NCI-H82 (cell line): Measurements from ENCODE around the gene DLK2.

Experiments
- DNase-seq: peaks from one replicate; lab custom pipeline; 2025; lab: John Stamatoyannopoulos, UW

The DLK2 gene

DNA sequence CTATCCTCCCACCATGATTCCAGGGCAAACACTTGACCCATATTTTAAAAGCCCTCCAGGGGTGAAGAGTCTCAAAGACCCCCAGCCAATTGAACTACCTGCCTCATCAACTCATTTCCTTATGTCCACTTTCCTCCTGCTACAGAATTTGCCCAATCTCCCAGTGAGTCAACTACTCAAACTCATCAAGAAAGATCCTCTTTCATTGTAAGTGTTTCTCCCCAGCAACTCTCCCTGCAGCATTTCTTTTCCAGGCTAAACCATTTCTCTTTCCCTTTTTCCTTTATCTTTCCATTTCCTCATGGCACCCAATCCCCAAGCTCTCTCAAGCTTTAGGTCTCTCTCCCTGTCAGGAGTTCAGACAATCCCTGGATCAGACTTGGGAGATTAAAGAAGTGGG, 1.5 kb downstream of the DLK2 start:
- DNase-seq, result no peak

DNA sequence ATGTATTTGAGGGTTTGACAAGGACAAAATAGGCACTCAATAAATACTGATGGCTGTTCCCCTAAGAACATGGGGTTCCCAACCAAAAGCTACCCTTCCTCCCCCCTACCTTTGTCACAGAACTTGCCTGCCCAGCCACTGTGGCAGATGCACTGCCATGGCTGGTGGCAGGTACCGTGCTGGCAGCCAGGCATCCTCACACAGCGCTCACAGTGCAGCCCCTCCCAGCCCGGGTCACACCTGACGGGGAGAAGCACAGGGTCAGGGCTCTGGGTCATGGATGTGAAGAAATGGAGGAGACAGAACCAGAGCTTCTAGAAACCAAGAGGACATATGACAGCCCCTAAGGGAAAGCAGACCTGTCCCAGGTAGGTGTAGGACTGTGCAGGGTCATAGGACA, 2.5 kb downstream of the DLK2 start:
- DNase-seq, result no peak

DNA sequence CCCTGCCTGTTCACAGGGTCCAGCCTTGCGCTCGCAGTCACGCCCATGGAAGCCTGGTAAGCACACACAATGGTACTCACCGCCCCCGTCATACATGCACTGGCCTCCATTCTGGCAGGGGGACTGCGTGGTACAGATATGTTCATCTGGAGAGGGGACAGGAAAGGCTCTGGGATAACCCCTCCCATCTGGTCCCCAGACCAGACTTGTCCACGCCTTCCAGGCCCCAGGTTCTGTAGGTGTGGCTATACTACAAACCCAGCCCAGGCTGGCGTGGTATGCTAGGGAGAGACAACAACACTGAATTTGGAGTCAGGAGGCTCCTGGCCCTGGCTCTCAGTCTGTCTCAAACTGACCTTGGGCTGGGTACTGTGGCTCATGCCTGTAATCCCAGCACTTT, 3.4 kb downstream of the DLK2 start:
- DNase-seq, result no peak

DNA sequence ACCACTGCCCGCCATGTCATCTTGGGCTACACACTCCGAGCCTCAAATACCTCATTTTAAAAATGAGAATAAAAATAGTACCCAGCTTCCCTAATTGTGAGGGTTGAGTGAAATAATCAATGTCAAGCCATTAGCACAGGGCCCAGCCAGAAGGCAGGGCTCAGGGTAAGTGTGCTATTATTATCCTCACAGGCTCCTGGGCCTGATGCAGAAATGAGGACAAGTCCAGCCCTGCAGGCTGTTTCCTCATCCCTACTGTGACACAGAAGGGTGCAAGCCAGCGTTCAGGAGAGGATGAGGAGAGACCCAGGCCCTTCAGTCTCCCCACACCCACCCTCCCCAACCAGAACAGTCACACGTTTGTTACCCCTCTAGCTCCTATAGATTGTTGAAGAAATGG, 4.0 kb downstream of the DLK2 start:
- DNase-seq, result no peak

DNA sequence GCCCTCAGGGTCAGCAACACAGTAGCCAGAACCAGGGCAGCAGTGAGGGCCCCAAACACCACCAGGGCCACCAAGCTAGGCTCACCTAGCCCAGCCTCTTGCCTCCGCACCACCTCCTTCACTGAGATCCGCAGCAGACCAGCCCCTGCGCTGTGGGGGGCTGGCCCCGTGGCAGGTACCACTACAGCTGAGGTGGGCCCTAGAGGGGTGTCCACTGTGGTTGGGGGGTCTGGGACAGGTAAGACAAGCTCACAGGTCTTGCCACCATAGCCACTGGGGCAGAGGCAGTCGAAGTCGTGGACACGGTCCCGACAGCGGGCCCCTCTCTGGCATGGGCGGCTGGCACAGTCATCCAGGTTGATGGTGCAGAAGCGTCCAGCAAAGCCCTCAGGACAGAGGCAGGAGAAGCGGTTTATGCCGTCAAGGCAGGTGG, 4.6 kb downstream of the DLK2 start:
- DNase-seq, result no peak

DNA sequence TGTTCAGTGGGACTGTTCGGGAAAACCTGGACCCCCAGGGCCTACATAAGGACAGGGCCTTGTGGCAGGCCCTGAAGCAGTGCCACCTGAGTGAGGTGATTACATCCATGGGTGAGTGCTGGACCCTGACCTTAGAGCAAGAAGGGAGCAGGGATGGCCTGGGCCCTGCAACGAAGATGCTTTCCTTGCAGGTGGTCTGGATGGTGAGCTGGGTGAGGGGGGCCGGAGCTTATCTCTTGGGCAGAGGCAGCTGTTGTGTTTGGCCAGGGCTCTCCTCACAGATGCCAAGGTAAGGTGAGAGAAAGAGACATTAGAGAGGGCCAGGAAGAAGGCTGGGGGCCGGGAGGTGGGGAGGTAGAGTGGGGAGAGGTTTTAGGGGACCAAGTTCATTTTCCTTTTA, 6.4 kb downstream of the DLK2 start:
- no peak for DNase-seq

DNA sequence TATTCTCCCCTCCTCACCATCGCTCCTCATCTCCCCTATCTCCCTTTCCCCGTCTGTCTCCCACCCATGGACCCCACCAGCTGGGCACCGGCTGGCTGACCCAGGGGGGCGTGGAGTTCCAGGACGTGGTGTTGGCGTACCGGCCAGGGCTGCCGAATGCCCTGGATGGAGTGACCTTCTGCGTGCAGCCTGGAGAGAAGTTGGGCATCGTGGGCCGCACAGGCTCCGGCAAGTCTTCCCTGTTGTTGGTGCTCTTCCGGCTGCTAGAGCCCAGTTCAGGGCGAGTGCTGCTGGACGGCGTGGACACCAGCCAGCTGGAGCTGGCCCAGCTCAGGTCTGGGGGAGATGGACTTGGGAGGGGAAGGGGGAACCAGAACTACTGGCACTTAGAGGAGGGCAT, 7.7 kb downstream of the DLK2 start:
- DNase-seq, result no peak

DNA sequence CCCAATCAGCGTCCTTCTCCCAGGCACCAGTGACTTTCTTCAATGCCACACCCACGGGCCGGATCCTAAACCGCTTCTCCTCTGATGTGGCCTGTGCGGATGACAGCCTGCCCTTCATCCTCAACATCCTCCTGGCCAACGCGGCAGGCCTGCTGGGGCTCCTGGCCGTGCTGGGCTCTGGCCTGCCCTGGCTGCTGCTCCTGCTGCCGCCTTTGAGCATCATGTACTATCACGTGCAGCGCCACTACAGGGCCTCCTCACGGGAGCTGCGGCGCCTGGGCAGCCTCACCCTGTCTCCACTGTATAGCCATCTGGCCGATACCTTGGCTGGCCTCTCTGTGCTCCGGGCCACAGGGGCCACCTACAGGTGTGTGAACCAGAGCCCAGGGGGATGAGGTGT, 9.8 kb downstream of the DLK2 start:
- no peak for DNase-seq

DNA sequence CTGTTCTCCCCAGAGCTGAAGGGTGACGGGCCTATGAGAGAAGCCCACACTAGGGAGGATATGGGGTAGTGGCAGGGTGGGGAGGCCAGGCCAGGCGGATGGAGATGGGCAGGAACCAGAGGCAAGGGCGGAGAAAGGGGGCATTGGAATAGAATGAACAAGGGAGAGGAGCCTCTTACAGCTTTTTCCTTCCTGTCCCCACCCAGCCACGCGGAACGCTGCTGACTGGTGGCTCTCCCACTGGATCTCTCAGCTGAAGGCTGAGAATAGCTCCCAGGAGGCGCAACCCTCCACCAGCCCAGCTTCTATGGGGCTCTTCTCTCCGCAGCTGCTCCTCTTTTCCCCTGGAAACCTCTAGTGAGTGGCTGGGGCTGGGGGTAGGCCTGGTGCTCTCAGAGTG, 10.8 kb downstream of the DLK2 start:
- DNase-seq, result no peak

DNA sequence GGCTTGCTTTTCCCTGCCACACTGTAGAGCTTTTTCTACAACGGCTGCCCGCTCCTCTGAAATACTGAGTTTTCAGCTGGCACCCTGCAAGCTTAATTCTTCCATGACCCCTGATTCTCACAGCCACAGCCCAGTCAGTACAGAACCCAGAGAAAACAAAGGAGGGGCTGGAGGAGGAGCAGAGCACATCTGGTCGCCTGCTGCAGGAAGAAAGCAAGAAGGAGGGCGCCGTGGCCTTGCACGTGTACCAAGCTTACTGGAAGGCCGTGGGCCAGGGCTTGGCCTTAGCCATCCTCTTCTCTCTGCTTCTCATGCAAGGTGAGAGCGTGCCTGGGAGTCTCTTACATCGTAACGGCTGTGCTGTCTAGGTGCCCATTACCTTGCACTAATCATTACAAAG, 11.3 kb downstream of the DLK2 start:
- no peak for DNase-seq

DNA sequence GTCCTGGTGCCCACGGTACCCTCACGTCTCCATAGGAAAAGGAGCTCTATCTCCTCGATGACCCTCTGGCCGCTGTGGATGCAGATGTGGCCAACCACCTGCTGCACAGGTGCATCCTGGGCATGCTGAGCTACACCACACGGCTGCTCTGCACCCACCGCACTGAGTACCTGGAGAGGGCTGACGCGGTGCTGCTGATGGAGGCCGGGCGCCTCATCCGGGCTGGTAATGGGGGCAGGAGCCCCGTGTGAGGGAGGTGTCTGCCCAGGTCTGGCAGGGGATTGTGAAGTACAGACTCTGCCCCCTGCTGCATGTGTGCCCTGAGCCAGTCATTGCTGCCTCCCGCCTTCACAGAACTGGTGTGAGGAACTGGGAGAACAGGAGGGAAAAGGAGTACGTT, 12.4 kb downstream of the DLK2 start:
- no peak for DNase-seq

DNA sequence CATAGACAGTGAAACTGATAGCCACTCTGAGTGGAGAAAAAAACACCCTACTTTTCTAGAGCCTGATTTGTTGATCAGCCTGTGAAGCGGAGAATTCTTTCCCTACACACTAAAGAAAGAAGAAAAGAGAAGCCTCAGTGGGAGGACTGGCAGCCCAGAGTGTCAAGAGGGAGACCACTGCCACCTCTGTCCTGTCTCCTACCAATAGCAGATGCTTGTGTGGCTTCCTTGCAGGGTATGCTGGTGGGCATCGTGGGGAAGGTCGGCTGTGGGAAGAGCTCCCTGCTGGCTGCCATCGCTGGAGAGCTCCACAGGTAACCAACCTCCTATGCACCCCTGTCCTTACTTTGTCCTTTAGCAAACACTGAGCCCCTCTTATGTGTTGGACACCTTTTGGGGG, 17.6 kb downstream of the DLK2 start:
- DNase-seq, result no peak

DNA sequence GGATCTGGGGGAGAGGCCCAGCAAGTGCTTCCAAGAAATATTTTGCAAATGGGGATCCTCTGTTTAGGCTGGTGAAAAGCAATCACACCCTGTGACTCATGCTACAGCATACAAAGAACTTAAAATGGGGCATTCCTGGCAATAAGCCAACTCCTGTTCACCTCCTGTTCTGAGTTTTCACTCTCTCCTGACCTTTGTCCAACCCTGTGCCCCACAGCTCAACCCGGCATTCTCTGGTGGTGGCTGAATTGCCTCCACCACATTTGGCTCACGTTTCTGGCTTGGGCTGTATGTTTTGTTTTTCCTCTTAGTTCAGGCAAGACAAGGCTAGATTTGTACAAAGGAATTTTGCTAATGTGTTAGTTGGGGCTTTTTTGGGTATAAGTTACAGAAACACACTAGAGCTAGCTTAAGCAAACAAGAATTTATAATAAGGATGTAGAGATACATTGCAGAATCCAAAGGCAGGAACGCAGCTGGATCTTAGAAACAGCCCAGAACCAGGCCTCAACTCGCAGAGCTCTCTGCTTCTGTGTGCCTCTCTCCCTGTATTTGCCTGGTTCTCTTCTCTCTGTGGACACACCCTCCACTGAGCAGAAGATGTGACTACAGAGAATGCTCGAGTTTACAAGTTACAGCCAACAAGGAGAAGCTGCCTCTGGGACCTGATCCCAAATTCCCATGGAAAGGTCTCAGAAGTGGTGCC, 18.6 kb downstream of the DLK2 start:
- no peak for DNase-seq

DNA sequence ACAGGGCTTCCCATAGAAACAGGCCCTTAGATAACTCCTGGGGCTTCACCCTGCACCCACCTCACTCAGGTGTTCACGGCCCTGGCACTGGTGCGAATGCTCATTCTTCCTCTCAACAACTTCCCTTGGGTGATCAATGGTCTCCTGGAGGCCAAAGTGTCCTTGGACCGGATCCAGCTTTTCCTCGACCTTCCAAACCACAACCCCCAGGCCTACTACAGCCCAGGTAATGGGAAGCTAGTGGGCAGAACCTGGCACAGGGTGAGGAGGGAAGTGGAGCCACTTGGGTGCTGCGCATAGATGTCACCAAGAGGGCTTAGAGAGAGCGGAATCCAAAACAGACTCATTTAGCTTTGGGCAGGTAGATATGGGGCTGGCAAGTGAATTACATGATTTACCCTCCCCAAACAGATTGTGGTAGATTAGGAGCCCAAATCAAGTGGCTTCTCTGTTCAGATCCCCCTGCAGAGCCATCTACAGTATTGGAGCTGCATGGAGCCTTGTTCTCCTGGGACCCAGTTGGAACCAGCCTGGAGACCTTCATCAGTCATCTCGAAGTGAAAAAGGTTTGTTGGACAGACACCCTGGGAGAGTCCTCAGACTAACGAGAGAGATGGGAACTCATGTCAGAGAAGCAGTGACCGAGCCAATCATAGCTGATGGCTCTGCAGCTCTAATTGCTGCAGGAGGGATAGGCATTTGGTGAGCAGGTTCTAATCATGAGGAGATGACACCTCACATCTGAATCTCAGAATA, 19.5 kb downstream of the DLK2 start:
- DNase-seq, result no peak

DNA sequence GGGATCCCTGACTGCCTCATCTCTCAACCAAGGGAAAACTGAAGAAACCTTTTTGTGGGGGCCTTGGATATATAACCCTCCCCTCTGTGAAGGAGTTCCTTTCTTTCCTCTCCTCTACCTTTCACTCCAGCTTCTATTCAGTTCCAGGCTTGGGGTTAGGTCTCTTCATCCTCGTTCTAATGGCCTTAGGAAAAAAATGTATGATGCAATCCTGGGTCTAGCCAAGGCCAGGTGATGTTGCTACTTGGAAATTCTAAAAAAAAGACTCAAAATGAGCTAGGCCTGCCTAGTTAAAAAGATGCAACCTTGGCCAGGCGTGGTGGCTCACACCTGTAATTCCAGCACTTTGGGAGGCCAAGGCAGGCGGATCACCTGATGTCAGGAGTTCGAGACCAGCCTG, 20.4 kb downstream of the DLK2 start:
- no peak for DNase-seq

DNA sequence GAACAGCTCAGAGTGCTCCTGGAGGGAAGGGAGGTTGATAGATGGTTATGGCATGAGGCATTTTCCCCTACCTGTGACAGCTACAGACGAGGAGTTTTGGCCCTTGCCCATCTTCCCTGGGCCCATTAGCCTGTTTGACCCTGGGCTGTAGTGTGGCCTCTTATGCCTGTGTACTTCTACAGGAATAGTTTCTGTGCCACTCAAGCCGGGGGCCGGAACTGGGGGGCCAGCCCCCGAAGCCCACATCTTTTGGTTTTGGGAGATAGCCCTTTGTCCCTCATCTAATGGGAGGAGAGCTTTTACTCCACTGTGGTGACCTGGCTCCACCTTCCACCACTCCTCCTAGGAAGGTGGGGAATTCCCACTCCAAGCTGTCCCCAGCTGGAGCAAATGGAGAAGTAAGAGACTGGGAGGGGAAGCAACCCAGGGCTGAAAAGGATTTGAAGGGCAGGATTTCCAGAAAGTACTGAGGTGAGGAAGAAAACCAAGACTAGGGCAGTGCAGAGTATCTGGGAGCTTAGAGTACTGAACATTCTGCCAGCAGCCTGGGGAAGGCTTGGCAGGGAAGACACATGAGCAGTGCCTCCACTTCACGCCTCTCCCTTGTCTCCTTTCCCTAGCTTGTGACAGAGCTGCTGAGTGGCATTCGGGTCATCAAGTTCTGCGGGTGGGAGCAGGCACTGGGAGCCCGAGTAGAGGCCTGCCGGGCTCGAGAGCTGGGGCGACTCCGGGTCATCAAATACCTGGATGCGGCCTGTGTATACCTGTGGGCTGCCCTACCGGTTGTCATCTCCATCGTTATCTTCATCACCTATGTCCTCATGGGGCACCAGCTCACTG, 21.1 kb downstream of the DLK2 start:
- DNase-seq, result no peak

DNA sequence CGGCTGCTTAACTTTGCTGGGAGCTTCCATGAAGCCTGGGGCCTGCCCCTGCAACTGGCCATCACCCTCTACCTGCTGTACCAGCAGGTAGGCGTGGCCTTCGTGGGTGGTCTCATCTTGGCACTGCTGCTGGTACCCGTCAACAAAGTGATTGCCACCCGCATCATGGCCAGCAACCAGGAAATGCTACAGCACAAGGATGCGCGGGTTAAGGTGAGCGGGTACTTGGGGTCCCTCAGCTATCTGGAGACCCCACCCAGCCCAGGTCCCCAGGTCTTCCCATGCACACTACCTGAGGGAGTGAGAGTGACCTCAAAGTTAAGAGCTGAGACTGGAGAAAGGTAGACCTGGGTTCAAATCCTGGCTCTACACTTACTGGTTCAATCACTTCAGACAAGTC, 22.2 kb downstream of the DLK2 start:
- DNase-seq, result no peak

DNA sequence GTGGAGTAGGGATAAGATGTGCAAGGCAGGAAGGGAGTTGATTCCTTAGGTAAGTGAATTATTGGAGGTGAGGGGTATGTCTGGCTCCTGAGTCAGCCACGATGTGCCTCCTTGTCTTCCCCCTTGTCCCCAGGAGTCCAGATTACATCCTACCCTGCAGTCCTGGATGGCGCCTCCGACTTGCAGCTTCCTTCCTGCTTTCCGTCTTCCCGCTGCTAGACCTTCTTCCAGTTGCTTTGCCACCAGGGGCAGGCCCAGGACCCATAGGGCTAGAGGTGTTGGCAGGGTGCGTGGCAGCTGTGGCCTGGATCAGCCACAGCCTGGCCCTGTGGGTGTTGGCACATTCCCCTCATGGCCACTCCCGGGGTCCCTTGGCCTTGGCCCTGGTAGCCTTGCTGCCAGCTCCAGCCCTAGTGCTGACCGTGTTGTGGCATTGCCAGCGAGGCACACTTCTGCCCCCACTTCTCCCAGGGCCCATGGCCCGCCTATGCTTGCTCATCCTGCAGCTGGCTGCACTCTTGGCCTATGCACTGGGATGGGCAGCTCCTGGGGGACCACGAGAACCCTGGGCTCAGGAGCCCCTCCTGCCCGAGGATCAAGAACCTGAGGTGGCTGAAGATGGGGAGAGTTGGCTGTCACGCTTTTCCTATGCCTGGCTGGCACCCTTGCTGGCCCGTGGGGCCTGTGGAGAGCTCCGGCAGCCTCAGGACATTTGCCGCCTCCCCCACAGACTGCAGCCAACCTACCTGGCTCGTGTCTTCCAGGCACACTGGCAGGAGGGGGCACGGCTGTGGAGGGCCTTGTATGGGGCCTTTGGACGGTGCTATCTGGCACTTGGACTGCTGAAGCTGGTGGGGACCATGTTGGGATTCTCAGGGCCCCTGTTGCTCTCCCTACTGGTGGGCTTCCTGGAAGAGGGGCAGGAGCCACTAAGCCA, 23.1 kb downstream of the DLK2 start:
- DNase-seq, result no peak

DNA sequence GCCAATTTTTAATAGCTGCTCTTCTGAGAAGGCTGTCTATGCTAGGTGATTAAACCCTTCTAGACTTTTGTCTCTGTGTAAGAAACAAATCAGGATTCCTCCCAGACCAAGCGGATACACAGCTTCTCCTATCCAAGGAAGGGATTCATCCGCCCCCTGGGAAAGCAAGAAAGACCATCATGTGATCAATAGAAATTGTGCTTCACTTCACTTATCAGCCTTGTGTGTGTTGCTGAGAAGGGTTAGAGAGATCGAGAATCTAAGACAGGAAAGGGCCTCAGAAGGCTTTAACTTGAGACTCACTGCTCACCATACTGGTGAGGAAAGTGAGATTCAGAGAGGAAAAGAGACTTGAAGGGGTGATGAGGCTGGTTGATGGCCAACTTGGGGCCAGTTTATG, 26.5 kb downstream of the DLK2 start:
- no peak for DNase-seq

DNA sequence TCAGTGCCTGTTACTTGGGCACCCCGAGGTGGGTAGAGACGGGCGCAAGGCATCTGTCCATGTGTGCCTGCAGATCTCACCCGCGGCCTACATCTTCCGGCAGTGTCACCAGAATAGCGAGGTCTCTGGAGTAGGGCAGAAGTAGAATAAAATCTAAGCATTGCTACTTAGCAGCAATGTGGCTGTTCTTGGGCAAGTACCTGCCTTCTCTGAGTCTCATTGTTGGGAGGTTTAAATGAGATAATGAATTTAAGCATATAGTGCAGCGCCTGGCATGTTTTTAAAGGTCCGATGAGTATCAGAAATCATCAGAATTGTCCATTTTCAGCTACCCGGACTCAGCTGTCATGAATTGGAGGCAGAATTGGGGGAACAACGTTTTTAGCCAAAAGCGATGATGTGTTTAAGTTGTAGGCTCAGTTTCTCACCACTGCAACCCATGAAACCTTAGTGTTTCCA, 27.2 kb downstream of the DLK2 start:
- no peak for DNase-seq

DNA sequence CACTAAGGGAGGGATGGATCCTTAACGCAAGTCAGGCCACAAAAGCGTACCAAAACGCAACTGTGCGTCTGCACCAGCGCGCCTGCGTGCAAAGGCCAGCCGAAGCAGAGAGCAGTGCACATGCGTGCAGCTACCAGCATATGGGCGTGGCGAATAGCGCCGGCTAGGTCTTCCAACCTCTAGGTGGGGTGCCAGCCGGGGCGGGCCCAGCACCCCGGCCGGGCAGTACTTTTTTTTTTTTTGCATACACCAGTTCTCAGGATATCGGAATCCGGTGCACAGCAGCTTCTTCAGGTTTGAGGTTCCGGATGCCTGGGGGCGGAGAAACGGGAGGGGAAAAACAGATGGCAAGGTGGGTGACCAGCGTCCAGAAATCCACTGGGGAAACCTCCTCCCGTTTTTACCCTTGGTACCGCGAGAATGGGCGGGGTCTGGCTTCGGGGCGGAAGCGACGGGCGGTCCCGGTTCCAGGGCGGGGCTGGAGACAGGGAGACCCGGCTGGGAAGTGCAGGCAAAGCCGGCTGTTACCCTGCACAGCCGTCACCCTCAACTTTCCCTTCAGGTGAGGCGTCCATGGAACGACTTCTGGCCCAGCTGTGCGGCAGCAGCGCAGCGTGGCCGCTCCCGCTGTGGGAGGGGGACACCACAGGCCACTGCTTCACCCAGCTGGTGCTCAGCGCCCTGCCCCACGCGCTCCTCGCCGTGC, 27.8 kb downstream of the DLK2 start, which contains the start of gene ABCC10:
ABCC10 (plus strand) TSS at position 136 of the 706 bp plus-strand sequence; CDS start at position 574, 438 bp downstream.
- peak; percentile 98 for DNase-seq
